Heart left ventricle (tissue), 13 donors: ENCODE measurements around the gene DGKG.

Experiments
- CTCF ChIP-seq, 12 donors: fragments of 200-600 bp; sonication (generic) in 4 of 12; IDR thresholded peaks; one replicate each; pipeline versions ENCODE4 v1.5.0 to v1.8.0; 2018 to 2022; ENCODE audit warnings: antibody characterized with exemption in 12 of 12, mild to moderate bottlenecking in 5 of 12
- POLR2A ChIP-seq, 2 donors: fragments of 450-650 bp; IDR thresholded peaks; one replicate each; pipeline ENCODE4 v1.6.1; 2017; ENCODE audit warnings: antibody characterized with exemption in 2 of 2, mild to moderate bottlenecking in 2 of 2, moderate library complexity in 2 of 2
- donor health status: ischemic (EF 13 %, LVEDD 7.1; RV severe dilation, severe dysfunction).
- donor health status: DM: no; HTN: yes; CAD: no.
- donor health status: DM: no; HTN: no; CAD: no.
- donor health status: ischemic (EF 25% LVEDD 6.9; RV normal size, moderate dysfunction).
- donor health status: ischemic (EF 25% LVEDD 5.7; RV mildly dilated, moderate dysfunction).
- donor health status: ischemic (EF 35%, LVEDD 5.7; RV mildly dilated, moderate dysfunction).
- donor health status: nonischemic (EF 11% LVEDD 7.7; RV severe dilation, severe dysfunction).
- donor health status: DM: yes; HTN: yes; CAD: no.
- donor health status: PGD.
- donor health status: ischemic (EF 29% LVEDD 5.4; RV normal size, mild dysfunction).
- donor health status: nonischemic (EF 23%, LVEDD 6.1; RV moderate dilation, normal function).

GRCh38 chr3:186368176-186368575, 6.1 kb upstream of the DGKG start:
- no peak for TF ChIP-seq CTCF (IDR thresholded peaks at IDR 0.05)
- no peak for TF ChIP-seq POLR2A (IDR thresholded peaks at IDR 0.05)
